NT2/D1 (cell line): ENCODE results near the gene RNF144B.

Experiments
- SUZ12 ChIP-seq: IDR thresholded peaks from 2 replicates; pipeline ENCODE4 v1.6.1; 2011; ENCODE audit not compliant: insufficient read length, insufficient read depth; ENCODE audit errors: extremely low read depth
- YY1 ChIP-seq: IDR thresholded peaks from 2 replicates; pipeline ENCODE4 v1.6.1; 2011; ENCODE audit not compliant: insufficient read length, insufficient read depth
- ZNF274 ChIP-seq: IDR thresholded peaks from 2 replicates; pipeline ENCODE4 v1.6.1; 2011; ENCODE audit warnings: mild to moderate bottlenecking, low read depth, low read length

DNA sequence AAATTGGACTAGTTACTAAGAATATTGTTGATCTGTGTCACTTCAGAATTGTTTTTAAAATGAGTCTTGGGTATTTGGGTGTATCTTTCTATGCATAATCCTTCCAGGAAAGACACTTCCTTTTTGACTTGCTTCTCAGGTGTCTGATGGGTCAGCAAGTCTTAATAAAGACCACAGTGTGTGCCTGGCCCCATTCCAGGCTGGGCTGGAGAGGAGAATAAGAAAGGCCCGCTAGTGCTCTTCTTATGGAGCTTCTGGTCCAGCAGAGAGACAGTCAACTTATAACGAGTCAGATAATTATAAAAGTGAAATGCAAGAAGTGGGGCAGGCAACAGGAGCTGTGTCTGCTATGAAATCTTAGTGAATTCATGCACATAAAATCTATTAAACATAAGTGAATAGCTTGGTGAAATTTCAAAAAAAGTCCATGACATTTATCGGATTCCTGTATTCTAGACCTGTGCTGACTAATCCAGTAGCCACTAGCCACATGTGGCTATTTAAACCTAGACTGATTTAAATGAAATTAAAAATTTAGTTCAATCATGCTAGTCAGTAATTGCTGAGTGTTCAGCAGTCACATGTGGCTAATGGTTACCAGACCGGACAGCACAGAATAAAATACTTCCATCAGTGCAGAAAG, 42.6 kb downstream of the RNF144B start:
- TF ChIP-seq SUZ12 (no peak), YY1 (no peak), ZNF274 (no peak)
